CD4-positive, alpha-beta T cell treated with Interleukin-10 for 1 hour (primary cell): ENCODE data around the gene MEX3A.
A peak's percentile ranks its signal among the peaks of the same experiment; 100 is the strongest.

Experiments
- DNase-seq: peaks from one replicate; pipeline ENCODE4 v3.0.0-alpha.2; 2020

The MEX3A gene

GRCh38 chr1:156101880-156102279 lies 19.6 kb upstream of the MEX3A start:
- no peak for DNase-seq

GRCh38 chr1:156100205-156100995 lies 18.1 kb upstream of the MEX3A start:
- DNase-seq = no peak

GRCh38 chr1:156099282-156099681 lies 17.0 kb upstream of the MEX3A start:
- DNase-seq = no peak

GRCh38 chr1:156098784-156099183 lies 16.5 kb upstream of the MEX3A start:
- no peak for DNase-seq

- no peak for DNase-seq
These were observed 15.4 kb upstream of the MEX3A start for GRCh38 chr1:156097499-156098178.

GRCh38 chr1:156096640-156097391 lies 14.6 kb upstream of the MEX3A start:
- DNase-seq = peak; percentile 93

GRCh38 chr1:156095906-156096508 lies 13.7 kb upstream of the MEX3A start:
- no peak for DNase-seq

- DNase-seq = no peak
These were observed 9.3 kb upstream of the MEX3A start for GRCh38 chr1:156091610-156092009.

- peak; percentile 90 for DNase-seq
These were observed 8.5 kb upstream of the MEX3A start for GRCh38 chr1:156090840-156091188.

- no peak for DNase-seq
These were observed 8.0 kb upstream of the MEX3A start for GRCh38 chr1:156090138-156090839.

GRCh38 chr1:156089704-156090103 lies 7.4 kb upstream of the MEX3A start:
- no peak for DNase-seq

GRCh38 chr1:156086256-156086662 lies 4.0 kb upstream of the MEX3A start:
- DNase-seq = no peak

- no peak for DNase-seq
These were observed 1.8 kb upstream of the MEX3A start for GRCh38 chr1:156083800-156084790.

- DNase-seq = no peak
These were observed 352 bp downstream of the MEX3A start for GRCh38 chr1:156081917-156082308.

GRCh38 chr1:156081180-156081916 lies 917 bp downstream of the MEX3A start:
- DNase-seq = no peak

GRCh38 chr1:156080863-156081179 lies 1.4 kb downstream of the MEX3A start:
- no peak for DNase-seq

GRCh38 chr1:156080241-156080862 lies 1.9 kb downstream of the MEX3A start:
- DNase-seq = no peak

- DNase-seq = no peak
These were observed 2.5 kb downstream of the MEX3A start for GRCh38 chr1:156079762-156080161.

- no peak for DNase-seq
These were observed 3.5 kb downstream of the MEX3A start for GRCh38 chr1:156078728-156079127.

GRCh38 chr1:156077430-156077760 lies 4.9 kb downstream of the MEX3A start:
- no peak for DNase-seq
